Prostate gland (tissue), 2 donors: ENCODE measurements around the gene STX1B.
"Not testable (repeated sequence)": the region's sequence is repeated elsewhere in the genome, so short reads cannot be mapped to it uniquely, and the experiment has no call there.

Source experiments
- POLR2A ChIP-seq: fragments of 450-650 bp; IDR thresholded peaks from one replicate; pipeline ENCODE4 v1.6.1; 2016; ENCODE audit warnings: antibody characterized with exemption, mild to moderate bottlenecking
- POLR2AphosphoS5 ChIP-seq: sonication (generic); formaldehyde crosslinking; IDR thresholded peaks from one replicate; pipeline ENCODE4 v1.6.1; 2017; ENCODE audit warnings: antibody characterized with exemption
- TF ChIP-seq, protein P1 (sequence below), 4 experiments: fragments of 200-600 bp in 2 of 4; fragments of 450-650 bp in 2 of 4; sonication (generic) in 2 of 4; IDR thresholded peaks; 1 replicate in 3 of 4; 2 replicates in 1 of 4; pipeline ENCODE4 v1.5.1; 2016 to 2019; ENCODE audit warnings: antibody characterized with exemption in 4 of 4, mild to moderate bottlenecking in 2 of 4, moderate library complexity in 2 of 4

GRCh38 chr16:31011815-31012214 is 1.4 kb upstream of the STX1B start:
- not testable (repeated sequence) for TF ChIP-seq POLR2A, POLR2AphosphoS5
- TF ChIP-seq, protein P1, sequence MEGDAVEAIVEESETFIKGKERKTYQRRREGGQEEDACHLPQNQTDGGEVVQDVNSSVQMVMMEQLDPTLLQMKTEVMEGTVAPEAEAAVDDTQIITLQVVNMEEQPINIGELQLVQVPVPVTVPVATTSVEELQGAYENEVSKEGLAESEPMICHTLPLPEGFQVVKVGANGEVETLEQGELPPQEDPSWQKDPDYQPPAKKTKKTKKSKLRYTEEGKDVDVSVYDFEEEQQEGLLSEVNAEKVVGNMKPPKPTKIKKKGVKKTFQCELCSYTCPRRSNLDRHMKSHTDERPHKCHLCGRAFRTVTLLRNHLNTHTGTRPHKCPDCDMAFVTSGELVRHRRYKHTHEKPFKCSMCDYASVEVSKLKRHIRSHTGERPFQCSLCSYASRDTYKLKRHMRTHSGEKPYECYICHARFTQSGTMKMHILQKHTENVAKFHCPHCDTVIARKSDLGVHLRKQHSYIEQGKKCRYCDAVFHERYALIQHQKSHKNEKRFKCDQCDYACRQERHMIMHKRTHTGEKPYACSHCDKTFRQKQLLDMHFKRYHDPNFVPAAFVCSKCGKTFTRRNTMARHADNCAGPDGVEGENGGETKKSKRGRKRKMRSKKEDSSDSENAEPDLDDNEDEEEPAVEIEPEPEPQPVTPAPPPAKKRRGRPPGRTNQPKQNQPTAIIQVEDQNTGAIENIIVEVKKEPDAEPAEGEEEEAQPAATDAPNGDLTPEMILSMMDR (IDR thresholded peaks at IDR 0.05) = not testable (repeated sequence)
